C4-2B (cell line): ENCODE data around the gene TBC1D3I.
"Not testable (repeated sequence)": the region's sequence is repeated elsewhere in the genome, so short reads cannot be mapped to it uniquely, and the experiment has no call there.

Experiments
- ZFX ChIP-seq: fragments of 450-650 bp; IDR thresholded peaks from 2 replicates; pipeline ENCODE4 v1.6.1; 2017
- TF ChIP-seq, protein P1 (sequence below): fragments of 450-650 bp; conservative IDR thresholded peaks from 2 replicates; pipeline ENCODE4 v1.5.1; 2017; ENCODE audit warnings: mild to moderate bottlenecking

DNA sequence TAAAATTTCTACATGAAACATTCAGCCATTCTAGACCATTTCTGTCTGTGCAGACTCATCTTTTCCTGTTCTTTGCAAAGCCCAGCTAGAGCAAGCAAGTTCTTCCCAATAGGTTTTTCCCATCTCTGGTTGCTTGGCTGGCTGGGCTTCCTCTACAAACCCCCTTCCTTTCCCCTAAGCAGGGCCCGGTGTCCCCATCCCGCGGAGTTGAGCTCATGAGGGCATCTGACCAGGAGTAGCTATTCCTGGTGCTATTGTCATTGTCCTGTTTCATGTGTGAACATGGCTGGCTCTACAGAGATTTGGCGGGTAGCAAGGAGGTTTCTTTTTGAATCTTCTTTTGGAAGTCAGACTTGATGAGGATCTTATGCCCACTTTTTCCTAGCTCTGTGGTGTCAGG, 22.3 kb downstream of the TBC1D3I start:
- TF ChIP-seq, protein P1, sequence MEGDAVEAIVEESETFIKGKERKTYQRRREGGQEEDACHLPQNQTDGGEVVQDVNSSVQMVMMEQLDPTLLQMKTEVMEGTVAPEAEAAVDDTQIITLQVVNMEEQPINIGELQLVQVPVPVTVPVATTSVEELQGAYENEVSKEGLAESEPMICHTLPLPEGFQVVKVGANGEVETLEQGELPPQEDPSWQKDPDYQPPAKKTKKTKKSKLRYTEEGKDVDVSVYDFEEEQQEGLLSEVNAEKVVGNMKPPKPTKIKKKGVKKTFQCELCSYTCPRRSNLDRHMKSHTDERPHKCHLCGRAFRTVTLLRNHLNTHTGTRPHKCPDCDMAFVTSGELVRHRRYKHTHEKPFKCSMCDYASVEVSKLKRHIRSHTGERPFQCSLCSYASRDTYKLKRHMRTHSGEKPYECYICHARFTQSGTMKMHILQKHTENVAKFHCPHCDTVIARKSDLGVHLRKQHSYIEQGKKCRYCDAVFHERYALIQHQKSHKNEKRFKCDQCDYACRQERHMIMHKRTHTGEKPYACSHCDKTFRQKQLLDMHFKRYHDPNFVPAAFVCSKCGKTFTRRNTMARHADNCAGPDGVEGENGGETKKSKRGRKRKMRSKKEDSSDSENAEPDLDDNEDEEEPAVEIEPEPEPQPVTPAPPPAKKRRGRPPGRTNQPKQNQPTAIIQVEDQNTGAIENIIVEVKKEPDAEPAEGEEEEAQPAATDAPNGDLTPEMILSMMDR = not testable (repeated sequence)
- not testable (repeated sequence) for TF ChIP-seq ZFX
